Stimulated activated CD4-positive, alpha-beta T cell treated with anti-CD3 and anti-CD28 coated beads, Interleukin-15, amount 100 ng/mL, for 1 hour (primary cell): ENCODE results near the gene ABCC8.

Source experiments
- DNase-seq, 2 donors: peaks; one replicate each; pipeline ENCODE4 v3.0.0-alpha.2; 2020; ENCODE audit warnings: low read depth in 1 of 2, low spot score in 1 of 2

ABCC8 gene

GRCh38 chr11:17354601-17354991 is 122.0 kb downstream of the ABCC8 start:
- peak in 1 of 2 donors; percentile 7 for DNase-seq

- DNase-seq = no peak
Observed at GRCh38 chr11:17353821-17354600, 122.6 kb downstream of the ABCC8 start.

- peak in 1 of 2 donors; percentile 31 for DNase-seq
Observed at GRCh38 chr11:17352950-17353820, 123.5 kb downstream of the ABCC8 start.

GRCh38 chr11:17351510-17352176 is 125.0 kb downstream of the ABCC8 start, which contains the start of gene NCR3LG1:
Gene NCR3LG1, plus strand, starts transcription at chr11:17351800. Its CDS starts 170 bp downstream, at chr11:17351970.
- DNase-seq = peak; percentile 22 to 46

GRCh38 chr11:17351172-17351509 is 125.5 kb downstream of the ABCC8 start:
- no peak for DNase-seq

- DNase-seq = no peak
Observed at GRCh38 chr11:17350455-17351171, 126.0 kb downstream of the ABCC8 start.

- DNase-seq = no peak
Observed at GRCh38 chr11:17347676-17348075, 129.0 kb downstream of the ABCC8 start.

- no peak for DNase-seq
Observed at GRCh38 chr11:17343907-17344306, 132.7 kb downstream of the ABCC8 start.

- DNase-seq = no peak
Observed at GRCh38 chr11:17343257-17343656, 133.4 kb downstream of the ABCC8 start.
